NCI-H1048 (cell line): Measurements from ENCODE around the gene TPSB2.
"Not testable (repeated sequence)": the region's sequence is repeated elsewhere in the genome, so short reads cannot be mapped to it uniquely, and the experiment has no call there.

ENCODE experiments used
- DNase-seq: peaks from one replicate; lab custom pipeline; 2025; lab: John Stamatoyannopoulos, UW

TPSB2 gene

GRCh38 chr16:1240436-1240835 lies 10.5 kb upstream of the TPSB2 start, which contains the start of gene TPSAB1:
TSS of gene TPSAB1 (plus strand) at chr16:1240705. CDS start at chr16:1240939, 234 bp downstream.
- not testable (repeated sequence) for DNase-seq

DNA sequence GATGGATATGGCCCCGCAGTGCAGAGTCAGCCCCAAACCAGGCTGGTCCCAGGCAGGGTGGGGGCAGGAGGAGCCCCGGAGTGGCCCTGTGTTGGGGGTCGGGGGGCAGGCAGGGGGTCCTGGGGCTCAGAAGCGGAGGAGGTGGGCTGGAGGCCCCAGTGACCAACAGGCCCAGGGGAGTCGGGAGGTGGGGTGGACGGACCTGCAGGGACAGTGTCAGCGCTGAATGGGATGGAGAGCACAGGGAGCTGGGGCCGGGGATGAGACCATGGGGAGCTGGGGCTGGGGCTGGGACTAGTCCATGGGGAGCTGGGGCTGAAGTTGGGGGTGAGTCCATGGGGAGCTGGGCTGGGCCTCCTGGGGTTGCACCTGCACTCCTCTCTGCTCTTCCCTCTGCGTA lies 9.6 kb upstream of the TPSB2 start:
- DNase-seq, result not testable (repeated sequence)

- DNase-seq, result not testable (repeated sequence)
Observed at GRCh38 chr16:1238909-1239308, 8.9 kb upstream of the TPSB2 start.

DNA sequence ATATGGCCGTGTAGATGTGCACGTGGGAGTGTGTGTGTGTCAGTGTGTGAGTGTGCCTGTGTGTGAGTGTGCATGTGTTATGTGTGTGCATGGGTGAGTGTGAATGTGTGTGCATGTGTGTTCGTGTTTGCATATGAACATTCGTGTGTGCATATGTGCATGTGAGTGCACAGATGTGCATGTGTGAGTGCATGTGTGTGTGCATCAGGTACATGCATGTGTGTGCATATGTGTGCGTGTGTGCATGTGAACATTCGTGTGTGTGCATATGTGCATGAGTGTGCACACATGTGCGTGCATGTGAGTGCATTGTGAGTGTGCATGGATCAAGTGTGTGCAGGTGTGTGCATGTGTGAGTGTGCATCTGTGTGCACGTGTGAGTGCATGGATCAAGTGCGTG lies 8.0 kb upstream of the TPSB2 start:
- no peak for DNase-seq

- not testable (repeated sequence) for DNase-seq
Observed at GRCh38 chr16:1236659-1237058, 6.7 kb upstream of the TPSB2 start.

DNA sequence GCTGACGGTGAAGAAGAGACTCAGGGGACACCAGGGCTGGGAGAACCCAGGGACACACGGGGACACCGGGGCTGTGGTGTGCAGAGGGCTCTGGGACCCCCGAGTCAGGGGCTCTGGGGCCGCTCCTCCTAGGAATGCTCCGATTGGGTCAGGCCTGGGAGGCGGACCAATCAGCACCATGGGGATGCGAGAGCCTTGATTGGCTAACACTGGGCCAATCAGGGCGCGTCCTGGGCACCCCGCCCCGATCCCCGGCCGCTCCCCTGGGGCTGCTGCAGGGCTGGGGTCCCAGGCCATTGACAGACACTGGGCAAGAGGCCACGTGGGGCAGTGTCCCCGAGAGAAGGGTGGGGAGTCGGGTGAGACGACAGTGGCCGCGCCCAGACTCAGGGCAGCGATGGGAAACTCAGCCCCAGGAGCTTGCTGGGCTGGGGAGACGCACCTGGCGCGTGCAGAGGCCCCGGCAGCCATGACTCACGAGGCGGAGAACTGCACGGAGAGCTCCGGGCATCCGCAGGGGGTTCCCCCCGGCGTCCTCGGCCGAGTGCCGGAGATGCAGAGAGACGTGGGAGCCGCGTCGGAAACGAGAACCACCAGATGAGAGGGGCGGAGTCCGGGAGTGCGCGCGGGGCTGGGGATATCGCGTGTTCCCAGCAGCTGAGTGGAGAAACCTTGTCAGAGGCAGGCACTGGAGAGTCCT lies 2.2 kb upstream of the TPSB2 start:
- DNase-seq, result not testable (repeated sequence)

DNA sequence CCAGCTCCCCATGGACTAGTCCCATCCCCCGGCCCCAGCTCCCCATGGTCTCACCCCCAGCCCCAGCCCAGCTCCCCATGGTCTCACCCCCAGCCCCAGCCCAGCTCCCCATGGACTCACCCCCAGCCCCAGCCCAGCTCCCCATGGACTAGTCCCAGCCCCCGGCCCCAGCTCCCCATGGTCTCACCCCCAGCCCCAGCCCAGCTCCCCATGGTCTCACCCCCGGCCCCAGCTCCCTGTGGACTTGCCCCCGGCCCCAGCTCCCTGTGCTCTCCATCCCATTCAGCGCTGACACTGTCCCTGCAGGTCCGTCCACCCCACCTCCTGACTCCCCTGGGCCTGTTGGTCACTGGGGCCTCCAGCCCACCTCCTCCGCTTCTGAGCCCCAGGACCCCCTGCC lies 1.3 kb upstream of the TPSB2 start:
- not testable (repeated sequence) for DNase-seq

GRCh38 chr16:1230471-1231212 lies 658 bp upstream of the TPSB2 start:
- not testable (repeated sequence) for DNase-seq

DNA sequence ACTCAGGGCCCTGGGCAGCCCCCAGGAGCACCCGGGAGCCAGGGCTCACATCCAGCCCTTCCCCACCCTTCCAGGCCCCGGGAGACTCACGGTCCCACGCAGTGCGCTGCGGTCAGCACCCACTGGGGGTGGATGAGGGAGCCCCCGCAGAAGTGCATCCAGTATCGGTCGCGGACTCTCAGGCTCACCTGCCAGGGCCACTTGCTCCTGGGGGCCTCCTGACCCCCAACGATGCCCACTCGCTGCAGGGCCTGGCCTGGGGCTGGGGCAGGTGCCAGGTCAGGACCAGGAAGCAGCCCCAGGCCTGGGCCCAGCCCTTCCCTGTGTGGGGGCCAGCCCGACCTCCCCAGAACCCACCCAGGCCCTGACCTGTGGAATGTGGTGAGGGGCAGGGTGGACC lies 508 bp downstream of the TPSB2 start:
- not testable (repeated sequence) for DNase-seq

GRCh38 chr16:1228227-1228626 lies 1.8 kb downstream of the TPSB2 start:
- not testable (repeated sequence) for DNase-seq

DNA sequence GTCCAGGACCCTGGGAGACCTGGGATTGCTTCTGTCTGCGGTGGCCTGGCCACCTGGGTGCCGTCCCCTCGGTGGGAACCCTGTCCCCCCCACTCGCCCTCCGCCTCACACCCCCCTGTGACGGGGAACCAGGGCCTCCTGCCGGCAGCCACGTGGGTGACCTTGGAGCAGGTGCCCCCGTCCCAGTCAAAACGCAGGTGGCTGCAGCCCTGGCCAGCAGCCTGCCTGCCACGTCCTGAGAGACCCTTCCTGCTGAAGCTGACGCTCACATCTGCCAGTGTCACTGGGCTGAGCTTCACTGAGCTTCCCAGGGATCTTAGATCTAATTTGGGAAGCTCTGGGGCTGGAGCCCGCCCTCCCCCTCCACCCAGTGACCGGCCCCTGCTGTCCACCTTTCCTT lies 3.3 kb downstream of the TPSB2 start:
- not testable (repeated sequence) for DNase-seq

- not testable (repeated sequence) for DNase-seq
Observed at GRCh38 chr16:1225728-1226311, 4.2 kb downstream of the TPSB2 start.

GRCh38 chr16:1225051-1225451 lies 4.9 kb downstream of the TPSB2 start, which contains the start of gene TPSG1:
TSS of gene TPSG1 (minus strand) at chr16:1225268. CDS start at chr16:1225252, 16 bp downstream.
- DNase-seq, result no peak

DNA sequence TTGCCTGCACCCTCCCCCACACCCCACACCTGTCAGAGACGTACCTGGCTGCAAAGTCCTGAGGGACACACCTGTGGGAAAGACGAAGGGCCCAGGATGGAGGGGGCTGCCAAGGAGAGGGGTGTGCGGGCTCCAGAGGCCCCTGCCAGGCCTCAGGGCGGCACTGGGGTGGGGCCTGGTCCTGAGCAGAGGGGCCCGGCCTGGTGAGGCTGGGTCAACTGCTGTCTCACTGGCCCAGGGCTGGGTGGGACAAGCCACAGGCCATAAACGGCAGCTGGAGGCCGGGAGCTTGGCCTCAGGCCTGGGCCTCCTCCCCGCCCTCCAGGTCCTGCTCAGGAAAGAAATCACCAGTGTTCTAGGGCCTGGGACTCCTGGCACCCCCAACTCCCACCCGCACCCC lies 5.4 kb downstream of the TPSB2 start:
- DNase-seq, result no peak

GRCh38 chr16:1223355-1224214 lies 6.4 kb downstream of the TPSB2 start:
- no peak for DNase-seq

DNA sequence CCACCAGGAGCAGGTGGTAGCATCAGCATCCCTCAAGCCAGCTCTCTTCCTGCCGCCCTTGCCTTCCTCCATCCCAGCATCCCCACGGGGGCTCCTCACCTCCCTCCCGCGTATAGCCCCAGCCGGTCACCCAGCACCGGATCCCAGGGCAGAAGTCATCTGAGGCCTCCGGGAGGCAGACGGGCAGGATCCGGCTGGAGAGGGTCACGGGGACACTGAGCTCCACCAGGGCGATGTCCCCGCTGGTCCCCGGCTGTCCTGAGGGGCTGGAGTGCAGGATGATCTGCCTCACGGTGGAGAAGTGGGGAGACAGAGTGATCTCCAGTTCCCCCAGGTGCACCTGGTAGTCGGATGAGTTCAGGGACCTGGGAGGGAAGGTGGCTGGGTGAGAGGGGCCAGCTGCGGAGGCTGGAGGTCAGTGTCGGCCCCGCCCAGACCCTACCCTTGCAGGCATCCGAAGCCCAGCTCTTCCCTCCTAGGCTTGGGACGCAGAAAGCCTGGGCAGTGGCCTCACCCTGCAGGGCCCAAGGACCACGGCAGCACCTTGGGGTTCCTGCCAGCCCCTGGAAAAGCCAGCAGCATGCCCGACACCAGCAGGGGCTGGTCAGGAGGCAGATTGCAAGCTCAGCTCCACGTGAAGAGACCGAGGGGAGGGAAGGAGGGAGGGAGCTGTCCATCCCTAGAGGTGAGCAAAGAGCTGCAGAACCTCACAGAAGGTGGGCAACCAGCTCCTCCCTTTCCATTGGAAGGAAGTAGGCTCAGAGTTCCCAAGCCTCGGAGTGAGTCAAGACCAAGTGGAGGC lies 7.2 kb downstream of the TPSB2 start:
- no peak for DNase-seq

- no peak for DNase-seq
Observed at GRCh38 chr16:1221628-1222552, 8.1 kb downstream of the TPSB2 start.

DNA sequence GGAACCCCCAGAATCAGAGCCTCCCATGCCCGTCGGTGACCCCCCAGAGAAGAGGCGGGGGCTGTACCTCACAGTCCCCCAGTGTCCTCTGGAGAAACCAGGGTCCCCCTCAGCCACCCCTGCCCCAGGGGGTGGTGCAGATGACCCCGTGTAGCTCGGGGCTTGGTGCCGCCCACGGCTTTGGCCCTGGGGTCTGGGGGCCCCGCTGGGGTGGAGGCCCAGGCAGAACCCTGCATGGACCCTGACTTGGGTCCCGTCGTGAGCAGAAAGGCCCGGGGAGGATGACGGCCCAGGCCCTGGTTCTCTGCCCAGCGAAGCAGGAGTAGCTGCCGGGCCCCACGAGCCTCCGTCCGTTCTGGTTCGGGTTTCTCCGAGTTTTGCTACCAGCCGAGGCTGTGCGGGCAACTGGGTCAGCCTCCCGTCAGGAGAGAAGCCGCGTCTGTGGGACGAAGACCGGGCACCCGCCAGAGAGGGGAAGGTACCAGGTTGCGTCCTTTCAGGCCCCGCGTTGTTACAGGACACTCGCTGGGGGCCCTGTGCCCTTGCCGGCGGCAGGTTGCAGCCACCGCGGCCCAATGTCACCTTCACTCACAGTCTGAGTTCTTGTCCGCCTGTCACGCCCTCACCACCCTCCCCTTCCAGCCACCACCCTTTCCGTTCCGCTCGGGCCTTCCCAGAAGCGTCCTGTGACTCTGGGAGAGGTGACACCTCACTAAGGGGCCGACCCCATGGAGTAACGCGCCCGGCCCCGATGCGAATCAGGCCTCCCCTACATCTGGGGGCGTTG lies 8.9 kb downstream of the TPSB2 start:
- no peak for DNase-seq

DNA sequence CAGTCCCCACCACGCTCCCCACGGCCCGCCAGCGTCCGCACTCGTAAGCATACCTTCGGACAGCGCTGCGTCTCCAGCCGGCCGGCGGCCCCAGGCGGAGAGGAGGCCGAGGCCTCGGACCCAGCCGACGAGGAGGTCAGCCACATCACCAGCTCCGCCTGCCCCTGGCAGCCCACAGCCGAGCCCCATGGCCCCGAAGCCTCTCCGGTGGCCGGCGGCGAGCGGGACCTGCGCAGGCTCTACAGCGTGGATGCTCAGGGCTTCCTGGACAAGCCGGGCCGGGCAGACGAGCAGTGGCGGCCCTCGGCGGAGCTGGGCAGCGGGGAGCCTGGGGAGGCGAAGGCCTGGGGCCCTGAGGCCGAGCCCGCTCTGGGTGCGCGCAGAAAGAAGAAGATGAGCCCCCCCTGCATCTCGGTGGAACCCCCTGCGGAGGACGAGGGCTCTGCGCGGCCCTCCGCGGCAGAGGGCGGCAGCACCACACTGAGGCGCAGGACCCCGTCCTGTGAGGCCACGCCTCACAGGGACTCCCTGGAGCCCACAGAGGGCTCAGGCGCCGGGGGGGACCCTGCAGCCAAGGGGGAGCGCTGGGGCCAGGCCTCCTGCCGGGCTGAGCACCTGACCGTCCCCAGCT lies 9.8 kb downstream of the TPSB2 start:
- no peak for DNase-seq
